Progenitor cell of endocrine pancreas (in vitro differentiated cells): ENCODE results near the gene SNCAIP. TPM values are rescaled to one million over a fixed set of nuclear protein-coding genes. Genes with fewer than 3 reads are reported as not detected.

Source experiments
- DNase-seq: peaks from one replicate; pipeline ENCODE4 v3.0.0; 2021; ENCODE audit warnings: low spot score; ENCODE audit not compliant: unreplicated experiment
- H3K27ac Mint-ChIP-seq: 2 replicates; pipeline ENCODE4 v1.8.0; 2021; ENCODE audit warnings: mild to moderate bottlenecking, moderate library complexity, mixed read lengths
- H3K27me3 Mint-ChIP-seq: 2 replicates; pipeline ENCODE4 v1.8.0; 2021; ENCODE audit warnings: mixed read lengths
- H3K36me3 Mint-ChIP-seq: 2 replicates; pipeline ENCODE4 v1.8.0; 2022; ENCODE audit warnings: mixed read lengths; ENCODE audit not compliant: insufficient read depth
- H3K4me1 Mint-ChIP-seq: 2 replicates; pipeline ENCODE4 v1.8.0; 2021; ENCODE audit warnings: low read depth, mixed read lengths
- H3K4me3 Mint-ChIP-seq: 2 replicates; pipeline ENCODE4 v1.8.0; 2021; ENCODE audit warnings: low read depth, mild to moderate bottlenecking, moderate library complexity, mixed read lengths
- H3K9me3 Mint-ChIP-seq: 2 replicates; pipeline ENCODE4 v1.8.0; 2021; ENCODE audit warnings: low read depth, mixed read lengths
- total RNA-seq: library from RNA; stranded (reverse); gene quantifications from 2 replicates; pipeline ENCODE4 v1.2.1, GENCODE V29; 2021
- TF ChIP-seq, protein P1 (sequence below): fragments of 200-600 bp; sonication (generic); IDR thresholded peaks from one replicate; pipeline ENCODE4 v1.5.0; 2021; ENCODE audit warnings: antibody characterized with exemption, mild to moderate bottlenecking; ENCODE audit not compliant: unreplicated experiment

SNCAIP gene
- total RNA-seq, 1 donor from 2014 or later = 13.7 TPM

DNA sequence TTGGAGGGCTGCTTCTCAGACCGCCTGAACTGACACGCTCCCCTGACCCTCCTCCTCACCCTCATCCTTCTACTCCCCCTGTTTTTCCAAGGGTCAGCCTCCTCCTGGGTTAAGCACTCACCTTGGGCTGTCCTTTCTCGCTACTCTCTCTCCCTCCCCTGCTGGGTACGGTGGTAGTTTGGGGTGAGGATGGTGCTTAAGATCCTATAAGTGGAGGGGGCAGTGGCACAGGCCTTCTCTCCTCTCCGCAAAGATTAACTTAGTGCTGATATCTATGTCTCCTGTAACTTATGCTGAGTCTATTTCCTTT is 159.7 kb downstream of the SNCAIP start:
- Mint-ChIP-seq H3K27ac (no peak overlapping the region), H3K4me1 (peaks cover 8% of the 10 kb centered on the region), H3K9me3 (peaks cover 4% of the 10 kb centered on the region), H3K36me3 (peaks cover 2% of the 10 kb centered on the region), H3K4me3 (no peak overlapping the region), H3K27me3 (peaks cover 3% of the 10 kb centered on the region)
- no peak for DNase-seq
- TF ChIP-seq, protein P1, sequence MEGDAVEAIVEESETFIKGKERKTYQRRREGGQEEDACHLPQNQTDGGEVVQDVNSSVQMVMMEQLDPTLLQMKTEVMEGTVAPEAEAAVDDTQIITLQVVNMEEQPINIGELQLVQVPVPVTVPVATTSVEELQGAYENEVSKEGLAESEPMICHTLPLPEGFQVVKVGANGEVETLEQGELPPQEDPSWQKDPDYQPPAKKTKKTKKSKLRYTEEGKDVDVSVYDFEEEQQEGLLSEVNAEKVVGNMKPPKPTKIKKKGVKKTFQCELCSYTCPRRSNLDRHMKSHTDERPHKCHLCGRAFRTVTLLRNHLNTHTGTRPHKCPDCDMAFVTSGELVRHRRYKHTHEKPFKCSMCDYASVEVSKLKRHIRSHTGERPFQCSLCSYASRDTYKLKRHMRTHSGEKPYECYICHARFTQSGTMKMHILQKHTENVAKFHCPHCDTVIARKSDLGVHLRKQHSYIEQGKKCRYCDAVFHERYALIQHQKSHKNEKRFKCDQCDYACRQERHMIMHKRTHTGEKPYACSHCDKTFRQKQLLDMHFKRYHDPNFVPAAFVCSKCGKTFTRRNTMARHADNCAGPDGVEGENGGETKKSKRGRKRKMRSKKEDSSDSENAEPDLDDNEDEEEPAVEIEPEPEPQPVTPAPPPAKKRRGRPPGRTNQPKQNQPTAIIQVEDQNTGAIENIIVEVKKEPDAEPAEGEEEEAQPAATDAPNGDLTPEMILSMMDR = no peak

DNA sequence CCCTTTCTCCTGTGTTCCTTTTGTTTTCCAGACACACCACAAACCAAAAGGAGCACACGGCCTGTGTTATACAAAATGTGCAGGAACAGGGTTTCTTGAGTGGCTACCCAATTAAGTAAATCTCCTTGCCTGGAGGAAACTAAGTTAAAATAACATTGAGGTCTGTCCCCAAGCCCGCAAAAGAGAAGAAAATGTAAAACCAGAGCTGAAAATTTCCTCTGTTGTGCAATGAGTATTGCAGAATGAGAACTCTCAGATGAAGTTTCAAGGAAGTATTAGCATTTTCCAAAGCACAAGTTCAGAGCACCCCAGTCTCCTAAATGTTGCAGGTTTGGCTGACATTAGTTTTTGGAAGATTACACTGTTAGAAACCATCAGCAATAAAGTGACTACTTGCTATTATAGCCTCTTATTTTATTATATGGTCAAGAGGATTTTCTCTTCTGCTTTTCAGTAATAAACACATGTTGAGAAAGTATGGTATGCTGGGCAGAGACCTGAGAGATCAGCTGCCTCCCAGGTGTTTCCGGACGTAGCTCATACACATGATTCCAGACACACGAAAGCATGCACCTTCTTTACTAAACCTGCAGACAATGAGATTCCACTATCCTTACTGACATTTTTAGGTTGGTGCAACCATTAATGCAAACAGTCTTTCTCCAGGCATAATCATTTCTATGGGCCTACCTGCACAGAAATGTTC is 161.3 kb downstream of the SNCAIP start:
- Mint-ChIP-seq H3K27me3 (peaks cover 3% of the 10 kb centered on the region), H3K36me3 (no peaks in the 10 kb centered on the region), H3K9me3 (no peaks in the 10 kb centered on the region), H3K27ac (no peak overlapping the region), H3K4me1 (peaks cover 12% of the 10 kb centered on the region), H3K4me3 (no peak overlapping the region)
- DNase-seq = no peak
- TF ChIP-seq, protein P1 = no peak

DNA sequence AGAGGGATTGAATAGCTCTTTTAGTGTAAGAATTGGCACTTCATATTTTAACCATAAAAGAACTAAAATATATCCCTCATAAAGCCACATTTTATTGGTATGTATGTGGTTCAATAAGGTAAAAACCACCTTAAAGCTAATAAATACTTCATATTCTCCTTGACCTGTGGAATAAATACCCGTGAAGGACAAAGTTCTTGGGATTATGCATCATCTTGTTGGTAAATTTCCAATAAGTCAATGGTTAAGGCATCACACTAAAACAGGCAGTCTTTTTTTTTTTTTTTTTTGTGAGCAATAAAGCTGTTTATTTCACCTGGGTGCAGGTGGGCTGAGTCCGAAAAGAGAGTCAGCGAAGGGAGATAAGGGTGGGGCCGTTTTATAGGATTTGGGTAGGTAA is 161.9 kb downstream of the SNCAIP start:
- Mint-ChIP-seq H3K4me1 (peaks cover 18% of the 10 kb centered on the region), H3K9me3 (no peaks in the 10 kb centered on the region), H3K27me3 (peaks cover 3% of the 10 kb centered on the region), H3K36me3 (no peaks in the 10 kb centered on the region), H3K27ac (no peak overlapping the region), H3K4me3 (no peak overlapping the region)
- TF ChIP-seq, protein P1 = no peak
- no peak for DNase-seq

DNA sequence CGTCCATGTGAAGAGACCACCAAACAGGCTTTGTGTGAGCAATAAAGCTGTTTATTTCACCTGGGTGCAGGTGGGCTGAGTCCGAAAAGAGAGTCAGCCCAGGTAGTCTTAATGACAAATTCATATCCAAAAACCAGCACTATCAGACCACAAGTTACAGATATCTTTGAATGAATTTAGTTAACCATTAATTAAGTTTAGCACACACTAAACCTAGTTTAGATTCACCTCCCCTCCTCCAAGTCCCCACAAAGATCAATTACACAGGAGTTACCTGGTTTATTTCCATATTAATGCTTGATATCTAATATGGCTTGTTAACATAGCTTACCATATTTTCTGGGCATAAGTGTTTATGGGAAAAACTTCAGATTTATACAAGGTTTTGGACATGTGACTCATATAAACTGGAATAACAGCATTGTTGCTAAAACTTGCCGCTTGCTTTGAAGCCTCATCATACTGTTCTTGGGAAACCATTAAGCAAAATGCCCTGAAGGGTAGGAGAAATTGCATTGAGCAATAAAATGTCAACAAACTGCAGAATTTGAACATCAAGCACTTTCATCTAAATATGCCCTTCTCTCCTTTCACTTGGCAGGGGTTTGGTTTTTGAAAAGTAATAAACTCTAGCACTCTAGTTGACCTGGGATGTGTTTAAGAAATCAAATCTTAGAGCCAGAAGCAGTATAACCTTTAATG is 166.9 kb downstream of the SNCAIP start:
- Mint-ChIP-seq H3K9me3 (no peaks in the 10 kb centered on the region), H3K4me3 (no peak overlapping the region), H3K4me1 (peaks cover 29% of the 10 kb centered on the region), H3K36me3 (no peaks in the 10 kb centered on the region), H3K27ac (no peak overlapping the region), H3K27me3 (no peaks in the 10 kb centered on the region)
- TF ChIP-seq, protein P1 = no peak
- DNase-seq = no peak

DNA sequence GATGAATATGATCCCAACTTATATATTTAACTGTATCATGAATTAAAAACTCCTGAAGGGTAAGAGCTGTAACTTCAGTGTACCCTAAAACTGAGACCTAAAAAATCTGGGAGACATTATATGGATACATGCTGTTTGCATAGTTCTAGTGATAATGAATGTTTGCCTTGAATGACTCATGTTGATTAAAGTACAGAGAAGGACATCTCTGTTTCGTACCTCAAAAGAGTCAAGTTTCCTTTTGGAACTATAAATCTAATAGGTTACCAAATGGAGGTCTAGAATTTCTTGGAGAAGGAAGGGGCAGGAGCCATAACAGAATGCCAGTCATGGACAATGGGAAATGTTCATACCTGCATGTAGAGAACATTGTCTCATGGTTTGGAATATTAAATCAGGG is 168.1 kb downstream of the SNCAIP start:
- DNase-seq = no peak
- TF ChIP-seq, protein P1 = no peak
- peaks cover 23% of the 10 kb centered on the region for H3K4me1 Mint-ChIP-seq
- H3K27me3 Mint-ChIP-seq = no peaks in the 10 kb centered on the region
- no peaks in the 10 kb centered on the region for H3K36me3 Mint-ChIP-seq
- H3K4me3 Mint-ChIP-seq = no peak overlapping the region
- H3K27ac Mint-ChIP-seq = no peak overlapping the region
- peaks cover 3% of the 10 kb centered on the region for H3K9me3 Mint-ChIP-seq
